ENCODE data around the gene ZNF438. TPM values are rescaled to one million over a fixed set of nuclear protein-coding genes. Genes with fewer than 3 reads are reported as not detected.
"Not testable (repeated sequence)": the region's sequence is repeated elsewhere in the genome, so short reads cannot be mapped to it uniquely, and the experiment has no call there.

Gene ZNF438
- total RNA-seq, 2 experiments from 2014 or later, result 2.7 to 3.1 TPM

- POLR2A ChIA-PET, result no interaction called here
- CTCF ChIA-PET, result interaction anchor here (0.7 kb wide), 1 partner anchor 13 kb away, joined by 3 read pairs; no protein-coding TSS in a partner anchor
Measured at GRCh38 chr10:30992681-30993080, 39.0 kb downstream of the ZNF438 start.

- ChIA-PET POLR2A (no interaction called here), CTCF (no interaction called here)
Measured at GRCh38 chr10:30991647-30992011, 40.0 kb downstream of the ZNF438 start.

GRCh38 chr10:30990971-30991646, 40.6 kb downstream of the ZNF438 start:
- CTCF ChIA-PET, result no interaction called here
- POLR2A ChIA-PET, result no interaction called here

- POLR2A ChIA-PET, result no interaction called here
- CTCF ChIA-PET, result no interaction called here
Measured at GRCh38 chr10:30990351-30990750, 41.3 kb downstream of the ZNF438 start.

- POLR2A ChIA-PET, result no interaction called here
- CTCF ChIA-PET, result no interaction called here
Measured at GRCh38 chr10:30988831-30989435, 42.7 kb downstream of the ZNF438 start.

GRCh38 chr10:30987463-30987862, 44.2 kb downstream of the ZNF438 start:
- ChIA-PET CTCF (no interaction called here), POLR2A (no interaction called here)

GRCh38 chr10:30986053-30986555, 45.6 kb downstream of the ZNF438 start:
- POLR2A ChIA-PET, result interaction anchor here (0.5 kb wide), 1 partner anchor 12 kb away, joined by 5 read pairs; no protein-coding TSS in a partner anchor
- CTCF ChIA-PET, result interaction anchor here (1.3 kb wide), 1 partner anchor 234 kb away, joined by 4 read pairs; no protein-coding TSS in a partner anchor

GRCh38 chr10:30985512-30985911, 46.2 kb downstream of the ZNF438 start:
- ChIA-PET POLR2A (interaction anchor here (0.5 to 0.6 kb wide), 2 partner anchors 8 to 12 kb away, joined by 3 to 5 read pairs; no protein-coding TSS in a partner anchor), CTCF (interaction anchor here (1.3 kb wide), 1 partner anchor 234 kb away, joined by 4 read pairs; no protein-coding TSS in a partner anchor)

- ChIA-PET CTCF (no interaction called here), POLR2A (interaction anchor here (0.6 kb wide), 1 partner anchor 7 kb away, joined by 3 read pairs; no protein-coding TSS in a partner anchor)
Measured at GRCh38 chr10:30984563-30985328, 46.9 kb downstream of the ZNF438 start.

- CTCF ChIA-PET, POLR2A ChIA-PET: not testable (repeated sequence)
Measured at GRCh38 chr10:30983209-30983608, 48.5 kb downstream of the ZNF438 start.

- CTCF ChIA-PET, result no interaction called here
- POLR2A ChIA-PET, result no interaction called here
Measured at GRCh38 chr10:30980951-30981616, 50.6 kb downstream of the ZNF438 start.

GRCh38 chr10:30979956-30980355, 51.7 kb downstream of the ZNF438 start:
- POLR2A ChIA-PET, result interaction anchor here (0.6 kb wide), 1 partner anchor 53 kb away, joined by 3 read pairs; no protein-coding TSS in a partner anchor
- CTCF ChIA-PET, result no interaction called here

GRCh38 chr10:30978843-30979242, 52.8 kb downstream of the ZNF438 start:
- ChIA-PET POLR2A (no interaction called here), CTCF (no interaction called here)

GRCh38 chr10:30977385-30977784, 54.3 kb downstream of the ZNF438 start:
- ChIA-PET POLR2A (interaction anchor here (0.8 kb wide), 1 partner anchor 8 kb away, joined by 3 read pairs; no protein-coding TSS in a partner anchor), CTCF (no interaction called here)

- POLR2A ChIA-PET, result no interaction called here
- CTCF ChIA-PET, result no interaction called here
Measured at GRCh38 chr10:30974773-30975415, 56.8 kb downstream of the ZNF438 start.

GRCh38 chr10:30974355-30974754, 57.3 kb downstream of the ZNF438 start:
- CTCF ChIA-PET, result no interaction called here
- POLR2A ChIA-PET, result no interaction called here

GRCh38 chr10:30973737-30974136, 57.9 kb downstream of the ZNF438 start:
- CTCF ChIA-PET, result no interaction called here
- POLR2A ChIA-PET, result no interaction called here

- CTCF ChIA-PET, result no interaction called here
- POLR2A ChIA-PET, result interaction anchor here (0.6 kb wide), 1 partner anchor 61 kb away, joined by 7 read pairs; no protein-coding TSS in a partner anchor
Measured at GRCh38 chr10:30970760-30971460, 60.8 kb downstream of the ZNF438 start.

GRCh38 chr10:30968711-30969110, 63.0 kb downstream of the ZNF438 start:
- POLR2A ChIA-PET, result no interaction called here

More at GRCh38 chr10:30968711-30969110, 63.0 kb downstream of the ZNF438 start:
- CTCF ChIA-PET, result interaction anchor here (1.0 kb wide), 1 partner anchor 30 kb away, joined by 4 read pairs; no protein-coding TSS in a partner anchor
